Right atrium auricular region (tissue), 2 donors: Measurements from ENCODE around the gene DCAF15. TPM values are rescaled to one million over a fixed set of nuclear protein-coding genes. Genes with fewer than 3 reads are reported as not detected.
"Not testable (repeated sequence)": the region's sequence is repeated elsewhere in the genome, so short reads cannot be mapped to it uniquely, and the experiment has no call there.

Experiments
- DNase-seq: peaks from one replicate; pipeline ENCODE4 v3.0.0-alpha.2; 2019; ENCODE audit warnings: low spot score
- H3K27ac ChIP-seq, 2 donors: fragments of 200-600 bp; sonication (generic); 1 replicate in 1 of 2; 2 replicates in 1 of 2; pipeline ENCODE4 v1.5.1; 2016 to 2019
- H3K27me3 ChIP-seq, 2 donors: fragments of 200-600 bp; sonication (generic); one replicate each; pipeline versions ENCODE4 v1.5.1 to v1.6.0; 2017 to 2019
- H3K36me3 ChIP-seq: fragments of 200-600 bp; sonication (generic); one replicate; pipeline ENCODE4 v1.5.1; 2016
- H3K4me1 ChIP-seq, 2 donors: fragments of 200-600 bp; sonication (generic); one replicate each; pipeline versions ENCODE4 v1.5.1 to v1.6.0; 2017 to 2019
- H3K4me3 ChIP-seq, 2 donors: fragments of 200-600 bp; sonication (generic); 1 replicate in 1 of 2; 2 replicates in 1 of 2; pipeline ENCODE4 v1.5.1; 2017 to 2019; ENCODE audit warnings: mild to moderate bottlenecking in 1 of 2, moderate library complexity in 1 of 2
- H3K9me3 ChIP-seq, 2 donors: fragments of 200-600 bp; sonication (generic); one replicate each; pipeline ENCODE4 v1.5.1; 2019
- total RNA-seq, 2 donors: library from RNA; depleted of rRNA; stranded (reverse); fragments of >200 nt; gene quantifications; one replicate each; pipeline ENCODE4 v1.1.0, GENCODE V29; 2016
- TF ChIP-seq, protein P1 (sequence below), 2 donors: fragments of 200-600 bp; sonication (generic); IDR thresholded peaks; one replicate each; pipeline ENCODE4 v1.5.1; 2019; ENCODE audit warnings: antibody characterized with exemption in 2 of 2

DCAF15 gene
- total RNA-seq, 2 donors from 2014 or later: 10.6 to 12.2 TPM

DNA sequence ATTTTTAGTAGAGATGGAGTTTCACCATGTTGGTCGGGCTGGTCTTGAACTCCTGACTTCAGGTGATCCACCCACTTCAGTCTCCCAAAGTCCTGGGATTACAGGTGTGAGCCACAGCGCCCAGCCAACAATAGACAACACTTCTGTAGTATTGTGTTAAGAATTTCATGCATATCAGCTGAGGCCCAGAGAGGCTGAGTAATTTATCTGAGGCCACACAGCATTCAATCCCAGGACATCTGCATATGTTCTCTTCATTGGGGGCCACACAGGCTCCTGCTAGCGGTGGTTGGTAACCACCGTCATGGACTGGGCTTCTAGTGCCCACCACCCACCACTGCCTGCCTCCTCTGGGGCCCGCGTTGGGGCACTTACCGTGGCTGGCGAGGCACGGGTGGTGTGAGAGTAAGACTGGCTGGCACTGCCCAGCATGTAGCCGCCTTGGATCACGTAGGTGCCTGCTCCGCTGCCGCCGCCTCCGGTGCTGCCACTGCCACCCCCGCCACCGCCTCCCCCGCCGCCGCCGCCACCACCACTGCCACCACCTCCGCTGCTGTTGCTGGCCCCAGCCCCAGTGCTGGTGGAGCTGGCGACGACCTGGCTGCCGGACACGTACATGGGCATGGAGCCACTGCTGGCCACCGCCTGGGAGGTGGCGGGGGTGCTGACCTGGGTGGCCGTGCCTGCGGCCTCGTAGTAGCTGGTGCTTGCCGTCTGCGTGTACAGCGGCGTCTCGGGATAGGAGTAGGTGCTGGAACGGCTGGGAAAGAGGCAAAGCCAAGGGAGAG, 20.3 kb downstream of the DCAF15 start:
- Histone ChIP-seq H3K27ac (no peak overlapping the region), H3K9me3 (no peaks in the 10 kb centered on the region), H3K27me3 (no peaks in the 10 kb centered on the region), H3K4me1 (peaks cover 0 to 21% of the 10 kb centered on the region in 2 donors), H3K4me3 (no peak overlapping the region), H3K36me3 (peaks cover 37% of the 10 kb centered on the region)
- no peak for DNase-seq
- TF ChIP-seq, protein P1, sequence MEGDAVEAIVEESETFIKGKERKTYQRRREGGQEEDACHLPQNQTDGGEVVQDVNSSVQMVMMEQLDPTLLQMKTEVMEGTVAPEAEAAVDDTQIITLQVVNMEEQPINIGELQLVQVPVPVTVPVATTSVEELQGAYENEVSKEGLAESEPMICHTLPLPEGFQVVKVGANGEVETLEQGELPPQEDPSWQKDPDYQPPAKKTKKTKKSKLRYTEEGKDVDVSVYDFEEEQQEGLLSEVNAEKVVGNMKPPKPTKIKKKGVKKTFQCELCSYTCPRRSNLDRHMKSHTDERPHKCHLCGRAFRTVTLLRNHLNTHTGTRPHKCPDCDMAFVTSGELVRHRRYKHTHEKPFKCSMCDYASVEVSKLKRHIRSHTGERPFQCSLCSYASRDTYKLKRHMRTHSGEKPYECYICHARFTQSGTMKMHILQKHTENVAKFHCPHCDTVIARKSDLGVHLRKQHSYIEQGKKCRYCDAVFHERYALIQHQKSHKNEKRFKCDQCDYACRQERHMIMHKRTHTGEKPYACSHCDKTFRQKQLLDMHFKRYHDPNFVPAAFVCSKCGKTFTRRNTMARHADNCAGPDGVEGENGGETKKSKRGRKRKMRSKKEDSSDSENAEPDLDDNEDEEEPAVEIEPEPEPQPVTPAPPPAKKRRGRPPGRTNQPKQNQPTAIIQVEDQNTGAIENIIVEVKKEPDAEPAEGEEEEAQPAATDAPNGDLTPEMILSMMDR (IDR thresholded peaks at IDR 0.05): no peak

DNA sequence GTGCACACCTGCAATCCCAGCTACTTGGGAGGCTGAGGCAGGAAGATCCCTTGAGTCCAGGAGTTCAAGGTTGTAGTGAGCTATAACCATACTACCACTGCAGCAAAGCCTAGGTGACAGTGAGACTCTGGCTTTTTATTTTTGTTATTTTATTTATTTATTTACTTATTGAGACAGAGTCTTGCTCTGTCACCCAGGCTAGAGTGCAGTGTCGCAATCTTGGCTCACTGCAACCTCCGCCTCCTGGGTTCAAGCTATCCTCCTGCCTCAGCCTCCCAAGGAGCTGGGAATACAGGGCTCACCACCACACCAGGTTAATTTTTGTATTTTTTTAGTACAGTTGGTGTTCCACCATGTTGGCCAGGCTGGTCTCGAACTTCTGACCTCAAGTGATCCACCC, 21.2 kb downstream of the DCAF15 start:
- not testable (repeated sequence) for H3K4me3 ChIP-seq, DNase-seq, H3K9me3 ChIP-seq, H3K27ac ChIP-seq, H3K27me3 ChIP-seq
- Histone ChIP-seq H3K36me3 (peaks cover 28% of the 10 kb centered on the region), H3K4me1 (peaks cover 0 to 30% of the 10 kb centered on the region in 2 donors)

DNA sequence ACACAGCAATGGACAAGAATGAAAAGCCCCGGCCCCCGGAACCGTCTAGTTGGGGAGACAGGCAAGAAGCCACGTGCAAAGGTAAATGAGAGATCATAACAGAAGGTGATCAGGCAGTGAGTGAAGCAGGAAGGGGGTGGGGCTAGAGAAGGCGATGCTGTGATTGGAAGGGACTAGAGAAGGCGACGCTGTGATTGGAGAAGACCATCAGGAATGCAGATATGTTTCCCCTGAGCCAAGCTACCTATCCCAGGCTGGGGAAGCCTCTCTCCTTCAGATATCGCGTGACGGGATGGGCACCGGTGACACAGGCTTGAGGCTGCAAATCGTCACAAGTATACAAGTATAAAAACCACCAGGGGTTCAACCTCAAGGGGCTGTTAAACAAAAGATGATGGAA, 21.8 kb downstream of the DCAF15 start:
- H3K36me3 ChIP-seq: peaks cover 22% of the 10 kb centered on the region
- no peak for DNase-seq
- H3K4me1 ChIP-seq: peaks cover 0 to 34% of the 10 kb centered on the region in 2 donors
- TF ChIP-seq, protein P1 (IDR thresholded peaks at IDR 0.05): no peak
- H3K4me3 ChIP-seq: no peak overlapping the region
- no peak overlapping the region for H3K27ac ChIP-seq
- no peaks in the 10 kb centered on the region for H3K27me3 ChIP-seq
- no peaks in the 10 kb centered on the region for H3K9me3 ChIP-seq

DNA sequence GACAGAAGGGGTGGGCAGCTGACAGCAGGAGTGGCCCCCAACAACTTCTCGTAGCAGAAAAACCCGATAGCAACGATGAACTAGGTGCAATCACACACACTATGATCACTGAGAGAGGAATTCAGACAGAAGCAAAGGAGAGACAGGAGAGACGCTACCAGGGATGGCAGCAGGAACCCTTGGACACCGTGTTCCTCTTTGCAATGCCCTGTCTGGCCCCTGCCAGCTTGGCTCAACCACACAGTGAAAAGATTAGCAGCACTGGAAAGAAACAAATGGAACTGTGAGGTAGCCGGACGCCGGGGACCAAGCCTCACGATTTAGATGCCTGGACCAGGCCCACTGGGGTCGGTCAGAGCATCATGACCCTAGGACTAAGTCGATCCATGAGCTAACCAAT, 23.6 kb downstream of the DCAF15 start:
- Histone ChIP-seq H3K27me3 (no peaks in the 10 kb centered on the region), H3K36me3 (peaks cover 9% of the 10 kb centered on the region), H3K4me3 (no peak overlapping the region), H3K4me1 (peaks cover 0 to 40% of the 10 kb centered on the region in 2 donors), H3K27ac (peak overlapping the region; percentile 70 to 76), H3K9me3 (no peaks in the 10 kb centered on the region)
- no peak for DNase-seq
- TF ChIP-seq, protein P1 (IDR thresholded peaks at IDR 0.05): no peak

DNA sequence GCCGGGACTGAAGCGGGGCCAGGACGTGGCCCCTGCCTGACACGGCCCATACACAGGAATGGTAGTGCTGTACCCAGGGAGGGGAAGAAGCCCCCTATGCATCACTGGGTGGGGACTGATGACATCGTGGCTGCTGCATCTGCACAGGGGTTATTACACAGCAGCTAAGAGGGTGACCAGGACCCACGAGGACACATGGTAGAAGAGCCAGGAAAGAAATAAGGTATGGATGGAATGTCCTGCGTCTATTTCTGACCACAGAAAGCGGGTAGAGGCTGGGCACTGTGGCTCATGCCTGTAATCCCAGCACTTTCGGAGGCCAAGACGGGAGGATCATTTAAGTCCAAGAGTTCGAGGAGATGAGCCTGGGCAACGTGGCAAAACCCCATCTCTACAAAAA, 24.1 kb downstream of the DCAF15 start:
- Histone ChIP-seq H3K27me3 (no peaks in the 10 kb centered on the region), H3K4me1 (peaks cover 0 to 40% of the 10 kb centered on the region in 2 donors), H3K36me3 (peaks cover 9% of the 10 kb centered on the region), H3K27ac (peak overlapping the region; percentile 70 to 76), H3K9me3 (no peaks in the 10 kb centered on the region), H3K4me3 (no peak overlapping the region)
- TF ChIP-seq, protein P1 (IDR thresholded peaks at IDR 0.05): no peak
- no peak for DNase-seq

DNA sequence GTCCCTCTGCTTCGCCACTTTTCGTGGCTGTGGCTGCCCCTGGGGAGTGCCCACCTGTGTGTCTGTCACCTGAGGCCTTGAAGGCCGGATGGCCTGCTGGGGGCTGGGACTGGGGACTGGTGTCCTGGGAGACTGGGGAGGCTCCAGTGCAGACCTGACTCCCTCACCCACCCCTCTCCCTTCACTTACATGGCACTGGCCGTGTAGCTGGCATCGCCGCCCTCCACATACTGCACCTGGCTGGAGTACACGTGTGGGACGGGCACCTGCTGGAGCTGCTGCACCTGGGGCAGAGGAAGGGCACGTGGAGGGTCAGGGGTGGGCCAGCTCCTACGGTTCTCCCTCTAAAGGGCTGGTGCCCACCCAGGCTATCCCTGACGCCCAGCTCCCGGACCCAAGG, 25.5 kb downstream of the DCAF15 start:
- no peaks in the 10 kb centered on the region for H3K9me3 ChIP-seq
- TF ChIP-seq, protein P1 (IDR thresholded peaks at IDR 0.05): no peak
- peaks cover 8% of the 10 kb centered on the region for H3K36me3 ChIP-seq
- H3K4me3 ChIP-seq: peak overlapping the region in 1 of 2 donors; percentile 64
- no peak for DNase-seq
- H3K4me1 ChIP-seq: peaks cover 0 to 40% of the 10 kb centered on the region in 2 donors
- peak overlapping the region; percentile 70 to 85 for H3K27ac ChIP-seq
- no peaks in the 10 kb centered on the region for H3K27me3 ChIP-seq
